ENCODE data around the gene NGFR. TPM values are rescaled to one million over a fixed set of nuclear protein-coding genes. Genes with fewer than 3 reads are reported as not detected.

NGFR gene
- total and polyA plus RNA-seq, 9 of the 15 experiments (the other 6 are each of a cell fraction or from before 2014, with no cell fraction given): 0.07 to 0.23 (median 0.13) TPM; not detected in 4

DNA sequence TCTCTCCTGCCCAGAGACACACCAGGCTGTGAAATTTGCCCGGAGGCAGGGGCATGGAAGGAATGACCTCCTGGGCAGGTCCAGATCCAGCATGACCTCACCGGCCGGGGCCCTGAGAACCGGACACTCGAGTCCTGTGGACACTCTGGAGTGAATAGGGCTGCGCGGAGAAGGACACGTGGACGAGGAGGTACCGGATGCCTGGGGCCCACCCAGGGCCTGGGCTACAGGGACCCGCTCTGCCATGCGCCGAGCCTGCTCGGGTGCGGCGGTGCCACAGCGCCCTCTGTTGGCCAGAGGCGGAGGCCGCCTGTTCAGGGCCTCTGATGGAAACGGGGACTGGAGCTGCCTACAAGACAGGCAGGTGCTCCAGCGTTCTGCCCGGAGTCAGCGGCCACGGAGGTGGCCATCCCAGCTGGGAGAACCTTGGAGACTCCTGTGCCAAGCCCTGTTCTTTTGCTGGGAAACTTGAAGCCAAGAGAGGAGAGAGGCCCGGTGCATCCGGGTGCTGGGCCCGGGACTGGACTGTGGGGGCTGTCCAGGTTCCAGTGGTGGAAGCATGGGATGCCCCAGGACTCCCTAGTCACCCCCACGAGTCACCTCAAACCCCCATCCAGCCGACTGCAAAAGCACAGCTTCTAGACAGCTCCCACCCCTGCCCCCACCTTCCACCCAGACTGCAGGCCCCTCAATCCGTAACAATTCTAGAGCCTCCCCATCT is 61.3 kb downstream of the NGFR start (continued):
- peak in 1 of 2 experiments; percentile 43 for TF ChIP-seq E2F6 (IDR thresholded peaks at IDR 0.05; ENCODE audit: borderline replicate concordance in 1 of 2, extremely low read depth in 1 of 2, insufficient read depth in 1 of 2, insufficient read length in 1 of 2, low read depth in 1 of 2, low read length in 1 of 2, poor library complexity in 1 of 2, severe bottlenecking in 1 of 2)
- no peak for TF ChIP-seq TEAD2 (tag; IDR thresholded peaks at IDR 0.05)
- TF ChIP-seq HNRNPLL (IDR thresholded peaks at IDR 0.05; ENCODE audit: low read depth, low read length, poor library complexity, severe bottlenecking): no peak
- TF ChIP-seq ZNF146 (CRISPR knock-in tag; IDR thresholded peaks at IDR 0.05; ENCODE audit: unreplicated experiment): no peak
- no peak for TF ChIP-seq THRB (CRISPR knock-in tag; conservative IDR thresholded peaks at IDR 0.05)
- TF ChIP-seq SMC3 (conservative IDR thresholded peaks at IDR 0.05; ENCODE audit: insufficient read depth, low read depth, low read length): peak; percentile 91
- TF ChIP-seq NFATC3 (IDR thresholded peaks at IDR 0.05): no peak
- TF ChIP-seq HDAC6 (IDR thresholded peaks at IDR 0.05; ENCODE audit: low read depth, low read length): no peak
- TF ChIP-seq SREBF2 (CRISPR knock-in tag; IDR thresholded peaks at IDR 0.05): no peak
- TF ChIP-seq ZNF583 (CRISPR knock-in tag; IDR thresholded peaks at IDR 0.05): no peak
- no peak for TF ChIP-seq ZNF445 (CRISPR knock-in tag; IDR thresholded peaks at IDR 0.05; ENCODE audit: low read depth)
- TF ChIP-seq GATAD2A (IDR thresholded peaks at IDR 0.05): 0 out of 2 replicates have a peak, but pooled peaks have one; percentile 48
- TF ChIP-seq NR2C2 (CRISPR knock-in tag; IDR thresholded peaks at IDR 0.05): peak; percentile 94
- TF ChIP-seq NR2C2 (tag; IDR thresholded peaks at IDR 0.05): peak; percentile 90
- TF ChIP-seq MYC (IDR thresholded peaks at IDR 0.05; ENCODE audit: low read depth, low read length): peak; percentile 69
- no peak for TF ChIP-seq MYC (CRISPR knock-in tag; IDR thresholded peaks at IDR 0.05; ENCODE audit: borderline replicate concordance, low read depth)
- TF ChIP-seq SMARCA5 (IDR thresholded peaks at IDR 0.05): no peak
- TF ChIP-seq ZNF830 (CRISPR knock-in tag; IDR thresholded peaks at IDR 0.05): no peak
- TF ChIP-seq ZNF740 (CRISPR knock-in tag; IDR thresholded peaks at IDR 0.05): peak; percentile 55; the same call in 1 of the 2 replicates
- no peak for TF ChIP-seq ZNF740 (tag; IDR thresholded peaks at IDR 0.05)
- TF ChIP-seq HINFP (tag; conservative IDR thresholded peaks at IDR 0.05; ENCODE audit: low read depth): no peak
- TF ChIP-seq ATF7 (IDR thresholded peaks at IDR 0.05): no peak
- peak; percentile 94 for TF ChIP-seq NR2C1 (IDR thresholded peaks at IDR 0.05)
- peak; percentile 92 for TF ChIP-seq NR2C1 (tag; IDR thresholded peaks at IDR 0.05)
